ENCODE measurements around the gene ANHX. TPM values are rescaled to one million over a fixed set of nuclear protein-coding genes. Genes with fewer than 3 reads are reported as not detected.

Gene ANHX
- total RNA-seq, 1 experiment from 2014 or later, result not detected

DNA sequence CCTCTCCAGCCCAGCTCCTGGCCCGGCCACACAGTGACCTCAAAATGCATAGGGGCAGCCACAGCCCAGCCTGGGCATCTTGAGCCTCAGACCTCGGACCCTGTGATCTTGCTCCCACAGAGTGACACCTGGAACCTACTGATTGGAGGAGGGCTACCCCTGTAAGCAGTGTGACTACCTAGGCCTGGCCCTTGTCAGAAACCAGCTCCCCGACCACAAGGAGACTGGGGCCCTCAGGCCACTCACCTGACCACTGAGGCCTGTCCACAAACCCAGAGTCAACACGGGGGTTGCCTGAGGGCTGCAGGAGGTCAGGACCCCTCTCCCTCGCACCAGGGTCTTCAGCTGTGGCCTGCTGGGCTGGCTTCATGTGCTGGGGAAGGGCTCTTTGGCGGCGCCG, 9.0 kb downstream of the ANHX start:
- no peak overlapping the region for H3K27ac Mint-ChIP-seq
- H3K36me3 Mint-ChIP-seq, result peaks cover 71% of the 10 kb centered on the region
- peaks cover 80% of the 10 kb centered on the region for H3K9me3 Mint-ChIP-seq
- DNase-seq (ENCODE audit: low spot score) (no peak), ATAC-seq (no peak)
- H3K4me3 Mint-ChIP-seq, result no peak overlapping the region
- peaks cover 18% of the 10 kb centered on the region for H3K27me3 Mint-ChIP-seq (ENCODE audit: low read depth)
- H3K4me1 Mint-ChIP-seq, result no peaks in the 10 kb centered on the region
- ChIA-PET CTCF (no interaction called here), POLR2A (no interaction called here)
- TF ChIP-seq MXD4 (CRISPR knock-in tag; IDR thresholded peaks at IDR 0.05; ENCODE audit: borderline replicate concordance), result no peak
- no peak for TF ChIP-seq MYBL2 (CRISPR knock-in tag; IDR thresholded peaks at IDR 0.05)
- no peak for TF ChIP-seq TP53 (CRISPR knock-in tag; IDR thresholded peaks at IDR 0.05)
- TF ChIP-seq, protein P1, sequence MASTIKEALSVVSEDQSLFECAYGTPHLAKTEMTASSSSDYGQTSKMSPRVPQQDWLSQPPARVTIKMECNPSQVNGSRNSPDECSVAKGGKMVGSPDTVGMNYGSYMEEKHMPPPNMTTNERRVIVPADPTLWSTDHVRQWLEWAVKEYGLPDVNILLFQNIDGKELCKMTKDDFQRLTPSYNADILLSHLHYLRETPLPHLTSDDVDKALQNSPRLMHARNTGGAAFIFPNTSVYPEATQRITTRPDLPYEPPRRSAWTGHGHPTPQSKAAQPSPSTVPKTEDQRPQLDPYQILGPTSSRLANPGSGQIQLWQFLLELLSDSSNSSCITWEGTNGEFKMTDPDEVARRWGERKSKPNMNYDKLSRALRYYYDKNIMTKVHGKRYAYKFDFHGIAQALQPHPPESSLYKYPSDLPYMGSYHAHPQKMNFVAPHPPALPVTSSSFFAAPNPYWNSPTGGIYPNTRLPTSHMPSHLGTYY (CRISPR knock-in tag; IDR thresholded peaks at IDR 0.05), result no peak
- TF ChIP-seq, protein P2, sequence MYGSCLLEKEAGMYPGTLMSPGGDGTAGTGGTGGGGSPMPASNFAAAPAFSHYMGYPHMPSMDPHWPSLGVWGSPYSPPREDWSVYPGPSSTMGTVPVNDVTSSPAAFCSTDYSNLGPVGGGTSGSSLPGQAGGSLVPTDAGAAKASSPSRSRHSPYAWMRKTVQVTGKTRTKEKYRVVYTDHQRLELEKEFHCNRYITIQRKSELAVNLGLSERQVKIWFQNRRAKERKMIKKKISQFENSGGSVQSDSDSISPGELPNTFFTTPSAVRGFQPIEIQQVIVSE (CRISPR knock-in tag; IDR thresholded peaks at IDR 0.05; ENCODE audit: borderline replicate concordance), result no peak
- TF ChIP-seq, protein P3, sequence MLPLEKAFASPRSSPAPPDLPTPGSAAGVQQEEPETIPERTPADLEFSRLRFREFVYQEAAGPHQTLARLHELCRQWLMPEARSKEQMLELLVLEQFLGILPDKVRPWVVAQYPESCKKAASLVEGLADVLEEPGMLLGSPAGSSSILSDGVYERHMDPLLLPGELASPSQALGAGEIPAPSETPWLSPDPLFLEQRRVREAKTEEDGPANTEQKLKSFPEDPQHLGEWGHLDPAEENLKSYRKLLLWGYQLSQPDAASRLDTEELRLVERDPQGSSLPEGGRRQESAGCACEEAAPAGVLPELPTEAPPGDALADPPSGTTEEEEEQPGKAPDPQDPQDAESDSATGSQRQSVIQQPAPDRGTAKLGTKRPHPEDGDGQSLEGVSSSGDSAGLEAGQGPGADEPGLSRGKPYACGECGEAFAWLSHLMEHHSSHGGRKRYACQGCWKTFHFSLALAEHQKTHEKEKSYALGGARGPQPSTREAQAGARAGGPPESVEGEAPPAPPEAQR (CRISPR knock-in tag; IDR thresholded peaks at IDR 0.05), result no peak
- TF ChIP-seq, protein P4, sequence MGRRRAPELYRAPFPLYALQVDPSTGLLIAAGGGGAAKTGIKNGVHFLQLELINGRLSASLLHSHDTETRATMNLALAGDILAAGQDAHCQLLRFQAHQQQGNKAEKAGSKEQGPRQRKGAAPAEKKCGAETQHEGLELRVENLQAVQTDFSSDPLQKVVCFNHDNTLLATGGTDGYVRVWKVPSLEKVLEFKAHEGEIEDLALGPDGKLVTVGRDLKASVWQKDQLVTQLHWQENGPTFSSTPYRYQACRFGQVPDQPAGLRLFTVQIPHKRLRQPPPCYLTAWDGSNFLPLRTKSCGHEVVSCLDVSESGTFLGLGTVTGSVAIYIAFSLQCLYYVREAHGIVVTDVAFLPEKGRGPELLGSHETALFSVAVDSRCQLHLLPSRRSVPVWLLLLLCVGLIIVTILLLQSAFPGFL (CRISPR knock-in tag; IDR thresholded peaks at IDR 0.05; ENCODE audit: borderline replicate concordance), result no peak
- TF ChIP-seq, protein P5, sequence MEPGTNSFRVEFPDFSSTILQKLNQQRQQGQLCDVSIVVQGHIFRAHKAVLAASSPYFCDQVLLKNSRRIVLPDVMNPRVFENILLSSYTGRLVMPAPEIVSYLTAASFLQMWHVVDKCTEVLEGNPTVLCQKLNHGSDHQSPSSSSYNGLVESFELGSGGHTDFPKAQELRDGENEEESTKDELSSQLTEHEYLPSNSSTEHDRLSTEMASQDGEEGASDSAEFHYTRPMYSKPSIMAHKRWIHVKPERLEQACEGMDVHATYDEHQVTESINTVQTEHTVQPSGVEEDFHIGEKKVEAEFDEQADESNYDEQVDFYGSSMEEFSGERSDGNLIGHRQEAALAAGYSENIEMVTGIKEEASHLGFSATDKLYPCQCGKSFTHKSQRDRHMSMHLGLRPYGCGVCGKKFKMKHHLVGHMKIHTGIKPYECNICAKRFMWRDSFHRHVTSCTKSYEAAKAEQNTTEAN (CRISPR knock-in tag; IDR thresholded peaks at IDR 0.05), result no peak
- TF ChIP-seq, protein P6, sequence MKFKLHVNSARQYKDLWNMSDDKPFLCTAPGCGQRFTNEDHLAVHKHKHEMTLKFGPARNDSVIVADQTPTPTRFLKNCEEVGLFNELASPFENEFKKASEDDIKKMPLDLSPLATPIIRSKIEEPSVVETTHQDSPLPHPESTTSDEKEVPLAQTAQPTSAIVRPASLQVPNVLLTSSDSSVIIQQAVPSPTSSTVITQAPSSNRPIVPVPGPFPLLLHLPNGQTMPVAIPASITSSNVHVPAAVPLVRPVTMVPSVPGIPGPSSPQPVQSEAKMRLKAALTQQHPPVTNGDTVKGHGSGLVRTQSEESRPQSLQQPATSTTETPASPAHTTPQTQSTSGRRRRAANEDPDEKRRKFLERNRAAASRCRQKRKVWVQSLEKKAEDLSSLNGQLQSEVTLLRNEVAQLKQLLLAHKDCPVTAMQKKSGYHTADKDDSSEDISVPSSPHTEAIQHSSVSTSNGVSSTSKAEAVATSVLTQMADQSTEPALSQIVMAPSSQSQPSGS (CRISPR knock-in tag; IDR thresholded peaks at IDR 0.05; ENCODE audit: borderline replicate concordance, low read depth), result no peak
- TF ChIP-seq ZNF416 (CRISPR knock-in tag; IDR thresholded peaks at IDR 0.05), result no peak
- TF ChIP-seq, protein P7, sequence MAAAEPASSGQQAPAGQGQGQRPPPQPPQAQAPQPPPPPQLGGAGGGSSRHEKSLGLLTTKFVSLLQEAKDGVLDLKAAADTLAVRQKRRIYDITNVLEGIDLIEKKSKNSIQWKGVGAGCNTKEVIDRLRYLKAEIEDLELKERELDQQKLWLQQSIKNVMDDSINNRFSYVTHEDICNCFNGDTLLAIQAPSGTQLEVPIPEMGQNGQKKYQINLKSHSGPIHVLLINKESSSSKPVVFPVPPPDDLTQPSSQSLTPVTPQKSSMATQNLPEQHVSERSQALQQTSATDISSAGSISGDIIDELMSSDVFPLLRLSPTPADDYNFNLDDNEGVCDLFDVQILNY (CRISPR knock-in tag; IDR thresholded peaks at IDR 0.05), result no peak
- TF ChIP-seq, protein P8, sequence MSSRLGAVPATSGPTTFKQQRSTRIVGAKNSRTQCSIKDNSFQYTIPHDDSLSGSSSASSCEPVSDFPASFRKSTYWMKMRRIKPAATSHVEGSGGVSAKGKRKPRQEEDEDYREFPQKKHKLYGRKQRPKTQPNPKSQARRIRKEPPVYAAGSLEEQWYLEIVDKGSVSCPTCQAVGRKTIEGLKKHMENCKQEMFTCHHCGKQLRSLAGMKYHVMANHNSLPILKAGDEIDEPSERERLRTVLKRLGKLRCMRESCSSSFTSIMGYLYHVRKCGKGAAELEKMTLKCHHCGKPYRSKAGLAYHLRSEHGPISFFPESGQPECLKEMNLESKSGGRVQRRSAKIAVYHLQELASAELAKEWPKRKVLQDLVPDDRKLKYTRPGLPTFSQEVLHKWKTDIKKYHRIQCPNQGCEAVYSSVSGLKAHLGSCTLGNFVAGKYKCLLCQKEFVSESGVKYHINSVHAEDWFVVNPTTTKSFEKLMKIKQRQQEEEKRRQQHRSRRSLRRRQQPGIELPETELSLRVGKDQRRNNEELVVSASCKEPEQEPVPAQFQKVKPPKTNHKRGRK (CRISPR knock-in tag; IDR thresholded peaks at IDR 0.05; ENCODE audit: borderline replicate concordance), result no peak

DNA sequence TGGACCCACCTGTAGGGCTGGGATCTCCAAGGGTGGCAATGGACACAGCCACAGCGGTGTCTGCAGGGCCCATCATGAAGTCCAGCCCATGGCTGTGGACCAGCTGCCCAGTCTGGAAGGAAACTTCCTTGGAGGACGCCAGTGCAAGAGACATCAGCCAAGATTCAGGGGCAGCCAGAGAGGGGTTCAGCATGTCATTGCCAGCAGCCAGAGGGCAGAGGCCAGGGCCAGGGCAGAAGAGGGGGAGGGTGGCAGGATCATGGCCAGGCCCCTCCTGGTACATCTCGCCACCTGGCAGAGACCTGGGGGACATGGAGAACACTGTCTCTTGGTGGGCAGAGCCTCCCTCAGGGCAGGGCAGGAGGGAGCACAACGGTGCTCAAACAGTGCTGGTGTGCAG, 10.2 kb downstream of the ANHX start:
- peaks cover 71% of the 10 kb centered on the region for H3K9me3 Mint-ChIP-seq
- TF ChIP-seq EMX1 (CRISPR knock-in tag; IDR thresholded peaks at IDR 0.05) (no peak), ZNF671 (CRISPR knock-in tag; IDR thresholded peaks at IDR 0.05) (no peak), TCF7 (CRISPR knock-in tag; IDR thresholded peaks at IDR 0.05; ENCODE audit: low read depth) (no peak), NR2C2 (CRISPR knock-in tag; IDR thresholded peaks at IDR 0.05) (no peak), TEAD4 (CRISPR knock-in tag; IDR thresholded peaks at IDR 0.05) (no peak), JAZF1 (CRISPR knock-in tag; IDR thresholded peaks at IDR 0.05) (no peak), CREM (CRISPR knock-in tag; IDR thresholded peaks at IDR 0.05) (no peak), FOXK1 (CRISPR knock-in tag; IDR thresholded peaks at IDR 0.05) (no peak), TEAD1 (CRISPR knock-in tag; IDR thresholded peaks at IDR 0.05) (no peak)
- TF ChIP-seq, protein P9, sequence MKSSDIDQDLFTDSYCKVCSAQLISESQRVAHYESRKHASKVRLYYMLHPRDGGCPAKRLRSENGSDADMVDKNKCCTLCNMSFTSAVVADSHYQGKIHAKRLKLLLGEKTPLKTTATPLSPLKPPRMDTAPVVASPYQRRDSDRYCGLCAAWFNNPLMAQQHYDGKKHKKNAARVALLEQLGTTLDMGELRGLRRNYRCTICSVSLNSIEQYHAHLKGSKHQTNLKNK (CRISPR knock-in tag; IDR thresholded peaks at IDR 0.05), result no peak
- TF ChIP-seq, protein P3 (CRISPR knock-in tag; IDR thresholded peaks at IDR 0.05), result no peak
- TF ChIP-seq, protein P10, sequence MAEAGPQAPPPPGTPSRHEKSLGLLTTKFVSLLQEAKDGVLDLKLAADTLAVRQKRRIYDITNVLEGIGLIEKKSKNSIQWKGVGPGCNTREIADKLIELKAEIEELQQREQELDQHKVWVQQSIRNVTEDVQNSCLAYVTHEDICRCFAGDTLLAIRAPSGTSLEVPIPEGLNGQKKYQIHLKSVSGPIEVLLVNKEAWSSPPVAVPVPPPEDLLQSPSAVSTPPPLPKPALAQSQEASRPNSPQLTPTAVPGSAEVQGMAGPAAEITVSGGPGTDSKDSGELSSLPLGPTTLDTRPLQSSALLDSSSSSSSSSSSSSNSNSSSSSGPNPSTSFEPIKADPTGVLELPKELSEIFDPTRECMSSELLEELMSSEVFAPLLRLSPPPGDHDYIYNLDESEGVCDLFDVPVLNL (CRISPR knock-in tag; IDR thresholded peaks at IDR 0.05; ENCODE audit: borderline replicate concordance, low read depth), result no peak

More for the DNA sequence above, 10.2 kb downstream of the ANHX start:
- peaks cover 19% of the 10 kb centered on the region for H3K27me3 Mint-ChIP-seq (ENCODE audit: low read depth)
- no peaks in the 10 kb centered on the region for H3K4me1 Mint-ChIP-seq
- ChIA-PET CTCF (no interaction called here), POLR2A (no interaction called here)
- ATAC-seq, result no peak
- no peak for DNase-seq (ENCODE audit: low spot score)
- H3K27ac Mint-ChIP-seq, result no peak overlapping the region
- H3K4me3 Mint-ChIP-seq, result no peak overlapping the region
- H3K36me3 Mint-ChIP-seq, result peaks cover 62% of the 10 kb centered on the region

Data from WTC11 (cell line).